Thyroid gland (tissue), 4 donors: Measurements from ENCODE around the gene TCOF1.

Experiments
- POLR2A ChIP-seq, 2 donors: fragments of 450-650 bp; IDR thresholded peaks; one replicate each; pipeline ENCODE4 v1.6.1; 2017; ENCODE audit warnings: antibody characterized with exemption in 2 of 2, mild to moderate bottlenecking in 2 of 2, moderate library complexity in 1 of 2
- TF ChIP-seq, protein P1 (sequence below), 6 experiments: fragments of 200-600 bp in 3 of 6; fragments of 450-650 bp in 3 of 6; sonication (generic) in 3 of 6; IDR thresholded peaks; one replicate each; pipeline ENCODE4 v1.5.1; 2016 to 2019; ENCODE audit warnings: antibody characterized with exemption in 6 of 6, mild to moderate bottlenecking in 2 of 6, inconsistent platforms in 1 of 6, moderate library complexity in 1 of 6

DNA sequence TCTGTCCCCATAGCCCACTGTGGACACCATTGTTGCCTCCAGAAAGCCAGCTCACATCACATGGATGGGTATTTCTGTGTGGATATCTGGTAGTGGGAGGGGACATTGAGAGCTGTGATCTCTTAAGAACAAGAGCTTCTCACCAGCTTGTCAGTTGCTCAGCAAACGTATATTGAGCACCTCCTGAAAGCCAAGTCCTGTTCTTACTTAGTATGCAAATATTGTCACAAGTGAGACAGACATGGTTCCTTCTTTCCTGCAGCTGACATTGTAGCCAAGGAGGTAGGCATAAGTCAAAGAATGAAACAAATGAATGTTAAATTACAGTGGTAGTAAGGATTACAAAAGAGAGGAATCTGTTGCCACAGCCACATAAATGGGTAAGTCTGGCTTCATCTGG, 3.8 kb downstream of the TCOF1 start:
- TF ChIP-seq, protein P1, sequence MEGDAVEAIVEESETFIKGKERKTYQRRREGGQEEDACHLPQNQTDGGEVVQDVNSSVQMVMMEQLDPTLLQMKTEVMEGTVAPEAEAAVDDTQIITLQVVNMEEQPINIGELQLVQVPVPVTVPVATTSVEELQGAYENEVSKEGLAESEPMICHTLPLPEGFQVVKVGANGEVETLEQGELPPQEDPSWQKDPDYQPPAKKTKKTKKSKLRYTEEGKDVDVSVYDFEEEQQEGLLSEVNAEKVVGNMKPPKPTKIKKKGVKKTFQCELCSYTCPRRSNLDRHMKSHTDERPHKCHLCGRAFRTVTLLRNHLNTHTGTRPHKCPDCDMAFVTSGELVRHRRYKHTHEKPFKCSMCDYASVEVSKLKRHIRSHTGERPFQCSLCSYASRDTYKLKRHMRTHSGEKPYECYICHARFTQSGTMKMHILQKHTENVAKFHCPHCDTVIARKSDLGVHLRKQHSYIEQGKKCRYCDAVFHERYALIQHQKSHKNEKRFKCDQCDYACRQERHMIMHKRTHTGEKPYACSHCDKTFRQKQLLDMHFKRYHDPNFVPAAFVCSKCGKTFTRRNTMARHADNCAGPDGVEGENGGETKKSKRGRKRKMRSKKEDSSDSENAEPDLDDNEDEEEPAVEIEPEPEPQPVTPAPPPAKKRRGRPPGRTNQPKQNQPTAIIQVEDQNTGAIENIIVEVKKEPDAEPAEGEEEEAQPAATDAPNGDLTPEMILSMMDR (IDR thresholded peaks at IDR 0.05), result no peak
- no peak for TF ChIP-seq POLR2A (IDR thresholded peaks at IDR 0.05)
